K562 (cell line): ENCODE measurements around the gene CLPSL2. TPM values are rescaled to one million over a fixed set of nuclear protein-coding genes. Genes with fewer than 3 reads are reported as not detected.

Source experiments
- CBX3 ChIP-seq, 2 experiments: IDR thresholded peaks; 1 replicate in 1 of 2; 2 replicates in 1 of 2; pipeline ENCODE4 v1.6.1; 2012; ENCODE audit warnings: inconsistent platforms in 2 of 2, low read length in 2 of 2, borderline replicate concordance in 1 of 2, control low read depth in 1 of 2
- GABPA ChIP-seq: fragments of 200-800 bp; sonication (Bioruptor generic); conservative IDR thresholded peaks from 2 replicates; pipeline ENCODE4 v1.6.1; 2016; ENCODE audit warnings: low read depth, missing genetic modification characterization, missing compliant biosample characterization
- ILF3 ChIP-seq: fragments of 450-650 bp; IDR thresholded peaks from 2 replicates; pipeline ENCODE4 v1.6.1; 2018; ENCODE audit warnings: antibody characterized with exemption, mild to moderate bottlenecking, moderate library complexity, borderline replicate concordance
- LARP7 ChIP-seq: fragments of 450-650 bp; IDR thresholded peaks from 2 replicates; pipeline ENCODE4 v1.6.1; 2016
- NFXL1 ChIP-seq: fragments of 450-650 bp; formaldehyde crosslinking; IDR thresholded peaks from 2 replicates; pipeline ENCODE4 v1.4.0; 2021; ENCODE audit warnings: mild to moderate bottlenecking
- RBM14 ChIP-seq: fragments of 200-400 bp; formaldehyde crosslinking; IDR thresholded peaks from 2 replicates; pipeline ENCODE4 v1.6.1; 2018; ENCODE audit warnings: low read depth, mild to moderate bottlenecking, low read length, moderate library complexity, borderline replicate concordance; ENCODE audit not compliant: insufficient read depth
- TRIM28 ChIP-seq: fragments of 450-650 bp; IDR thresholded peaks from 2 replicates; pipeline ENCODE4 v1.6.1; 2017
- ZNF175 ChIP-seq: fragments of 200-800 bp; sonication (Bioruptor generic); IDR thresholded peaks from 2 replicates; pipeline ENCODE4 v1.6.1; 2016; ENCODE audit warnings: low read depth, mild to moderate bottlenecking, missing genetic modification characterization, missing compliant biosample characterization
- ZNF589 ChIP-seq: fragments of 200-800 bp; sonication (Bioruptor generic); IDR thresholded peaks from 2 replicates; pipeline ENCODE4 v1.6.1; 2016; ENCODE audit warnings: low read depth, missing genetic modification characterization, missing compliant biosample characterization
- ZNF778 ChIP-seq: fragments of 450-650 bp; formaldehyde crosslinking; IDR thresholded peaks from 2 replicates; pipeline ENCODE4 v1.4.0; 2020; ENCODE audit warnings: mild to moderate bottlenecking, moderate library complexity
- ZNF785 ChIP-seq: fragments of 250-450 bp; sonication (Bioruptor Pico); IDR thresholded peaks from 2 replicates; pipeline ENCODE4 v1.4.0; 2020; ENCODE audit warnings: mild to moderate bottlenecking
- polyA plus RNA-seq, 8 experiments: library from polyadenylated mRNA; depleted of rRNA in 4 of 8; stranded (reverse) in 5 of 8; unstranded in 3 of 8; fragments of >200 nt; fragmentation: Nextera tagmentation in 2 of 8; fragmentation: Illumina TruSeq in 1 of 8; extraction: Ambion mirVana in 2 of 8; extraction: Trizol in 1 of 8; gene quantifications; 2 replicates each; pipeline versions ENCODE4 v1.2.1 to v1.2.3, GENCODE V29; 2011 to 2014; ENCODE audit warnings: inconsistent platforms in 1 of 8, missing spikeins in 1 of 8
- total RNA-seq, 7 experiments: library from RNA; depleted of rRNA in 6 of 7; stranded (reverse); fragments of >200 nt in 6 of 7; fragmentation: Illumina TruSeq in 2 of 7; extraction: Trizol in 2 of 7; gene quantifications; 2 replicates each; pipeline versions ENCODE4 v1.2.1 to v1.2.3, GENCODE V29; 2011 to 2021; ENCODE audit warnings: low replicate concordance in 1 of 7
- TF ChIP-seq, protein P1 (sequence below): sonication (generic); formaldehyde crosslinking; IDR thresholded peaks from 2 replicates; pipeline ENCODE4 v1.8.1; 2023; ENCODE audit warnings: missing genetic modification reagents, mild to moderate bottlenecking, borderline replicate concordance
- TF ChIP-seq, protein P2 (sequence below): fragments of 250-450 bp; sonication (Bioruptor Pico); IDR thresholded peaks from 2 replicates; pipeline ENCODE4 v1.5.1; 2021; ENCODE audit warnings: mild to moderate bottlenecking
- TF ChIP-seq, protein P3 (sequence below): fragments of 450-650 bp; IDR thresholded peaks from 2 replicates; pipeline ENCODE4 v1.6.1; 2018; ENCODE audit warnings: mild to moderate bottlenecking, low read depth; ENCODE audit not compliant: partially characterized antibody
- TF ChIP-seq, protein P4 (sequence below): fragments of 250-450 bp; sonication (Bioruptor Pico); IDR thresholded peaks from 2 replicates; pipeline ENCODE4 v1.8.0; 2021; ENCODE audit warnings: mild to moderate bottlenecking, moderate library complexity
- TF ChIP-seq, protein P5 (sequence below): sonication (generic); formaldehyde crosslinking; IDR thresholded peaks from 2 replicates; pipeline ENCODE4 v1.8.0; 2022; ENCODE audit warnings: mild to moderate bottlenecking, missing genetic modification reagents

Gene CLPSL2
- total and polyA plus RNA-seq, 9 of the 15 experiments (the other 6 are each of a cell fraction or from before 2014, with no cell fraction given): not detected

DNA sequence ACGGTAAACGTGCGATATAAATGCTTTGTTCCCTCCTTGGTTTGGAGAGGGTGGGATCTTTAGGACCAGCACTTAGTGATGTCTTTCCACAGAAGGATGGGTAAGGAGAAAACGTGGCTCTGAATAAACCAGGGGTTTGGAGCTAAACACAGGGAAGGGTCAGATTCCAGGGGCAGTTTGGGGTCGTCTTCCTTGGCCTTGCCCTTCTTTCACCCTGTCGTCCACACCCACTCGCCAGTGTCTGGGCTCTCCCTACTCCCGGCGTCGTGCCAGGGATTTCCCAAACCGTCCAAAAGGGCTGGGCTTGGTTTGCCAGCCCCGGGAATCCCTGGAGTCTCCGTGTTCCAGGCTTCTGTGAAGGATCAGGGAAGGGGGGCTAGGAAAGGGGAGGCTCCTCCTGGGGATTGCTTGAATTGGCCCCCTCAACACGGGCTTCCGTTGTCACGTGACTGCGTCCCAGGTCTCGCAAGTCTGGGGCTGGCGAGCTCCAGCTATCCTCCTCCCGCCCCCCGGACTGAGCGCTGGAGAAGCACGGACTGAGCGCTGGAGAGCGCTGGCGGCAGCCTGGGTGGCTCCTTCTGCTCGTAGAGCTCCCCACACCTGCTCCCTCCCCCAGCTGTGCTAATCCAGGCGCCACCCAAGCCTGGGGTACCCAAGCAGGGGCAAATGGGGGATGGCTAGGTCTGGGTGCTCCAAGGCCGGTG lies 49.0 kb upstream of the CLPSL2 start (continued):
- TF ChIP-seq, protein P1, sequence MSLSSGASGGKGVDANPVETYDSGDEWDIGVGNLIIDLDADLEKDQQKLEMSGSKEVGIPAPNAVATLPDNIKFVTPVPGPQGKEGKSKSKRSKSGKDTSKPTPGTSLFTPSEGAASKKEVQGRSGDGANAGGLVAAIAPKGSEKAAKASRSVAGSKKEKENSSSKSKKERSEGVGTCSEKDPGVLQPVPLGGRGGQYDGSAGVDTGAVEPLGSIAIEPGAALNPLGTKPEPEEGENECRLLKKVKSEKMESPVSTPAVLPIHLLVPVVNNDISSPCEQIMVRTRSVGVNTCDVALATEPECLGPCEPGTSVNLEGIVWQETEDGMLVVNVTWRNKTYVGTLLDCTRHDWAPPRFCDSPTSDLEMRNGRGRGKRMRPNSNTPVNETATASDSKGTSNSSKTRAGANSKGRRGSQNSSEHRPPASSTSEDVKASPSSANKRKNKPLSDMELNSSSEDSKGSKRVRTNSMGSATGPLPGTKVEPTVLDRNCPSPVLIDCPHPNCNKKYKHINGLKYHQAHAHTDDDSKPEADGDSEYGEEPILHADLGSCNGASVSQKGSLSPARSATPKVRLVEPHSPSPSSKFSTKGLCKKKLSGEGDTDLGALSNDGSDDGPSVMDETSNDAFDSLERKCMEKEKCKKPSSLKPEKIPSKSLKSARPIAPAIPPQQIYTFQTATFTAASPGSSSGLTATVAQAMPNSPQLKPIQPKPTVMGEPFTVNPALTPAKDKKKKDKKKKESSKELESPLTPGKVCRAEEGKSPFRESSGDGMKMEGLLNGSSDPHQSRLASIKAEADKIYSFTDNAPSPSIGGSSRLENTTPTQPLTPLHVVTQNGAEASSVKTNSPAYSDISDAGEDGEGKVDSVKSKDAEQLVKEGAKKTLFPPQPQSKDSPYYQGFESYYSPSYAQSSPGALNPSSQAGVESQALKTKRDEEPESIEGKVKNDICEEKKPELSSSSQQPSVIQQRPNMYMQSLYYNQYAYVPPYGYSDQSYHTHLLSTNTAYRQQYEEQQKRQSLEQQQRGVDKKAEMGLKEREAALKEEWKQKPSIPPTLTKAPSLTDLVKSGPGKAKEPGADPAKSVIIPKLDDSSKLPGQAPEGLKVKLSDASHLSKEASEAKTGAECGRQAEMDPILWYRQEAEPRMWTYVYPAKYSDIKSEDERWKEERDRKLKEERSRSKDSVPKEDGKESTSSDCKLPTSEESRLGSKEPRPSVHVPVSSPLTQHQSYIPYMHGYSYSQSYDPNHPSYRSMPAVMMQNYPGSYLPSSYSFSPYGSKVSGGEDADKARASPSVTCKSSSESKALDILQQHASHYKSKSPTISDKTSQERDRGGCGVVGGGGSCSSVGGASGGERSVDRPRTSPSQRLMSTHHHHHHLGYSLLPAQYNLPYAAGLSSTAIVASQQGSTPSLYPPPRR (CRISPR knock-in tag): no peak
- TF ChIP-seq NFXL1 (CRISPR knock-in tag): no peak
- TF ChIP-seq GABPA (tag): no peak
- TF ChIP-seq, protein P2, sequence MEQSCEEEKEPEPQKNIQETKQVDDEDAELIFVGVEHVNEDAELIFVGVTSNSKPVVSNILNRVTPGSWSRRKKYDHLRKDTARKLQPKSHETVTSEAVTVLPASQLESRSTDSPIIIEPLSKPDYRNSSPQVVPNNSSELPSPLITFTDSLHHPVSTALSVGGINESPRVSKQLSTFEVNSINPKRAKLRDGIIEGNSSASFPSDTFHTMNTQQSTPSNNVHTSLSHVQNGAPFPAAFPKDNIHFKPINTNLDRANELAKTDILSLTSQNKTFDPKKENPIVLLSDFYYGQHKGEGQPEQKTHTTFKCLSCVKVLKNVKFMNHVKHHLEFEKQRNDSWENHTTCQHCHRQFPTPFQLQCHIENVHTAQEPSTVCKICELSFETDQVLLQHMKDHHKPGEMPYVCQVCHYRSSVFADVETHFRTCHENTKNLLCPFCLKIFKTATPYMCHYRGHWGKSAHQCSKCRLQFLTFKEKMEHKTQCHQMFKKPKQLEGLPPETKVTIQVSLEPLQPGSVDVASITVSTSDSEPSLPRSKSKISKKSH (CRISPR knock-in tag): no peak
- no peak for TF ChIP-seq TRIM28
- TF ChIP-seq ZNF589 (CRISPR knock-in tag): 0 out of 2 replicates have a peak, but pooled peaks have one; percentile 54
- TF ChIP-seq, protein P3, sequence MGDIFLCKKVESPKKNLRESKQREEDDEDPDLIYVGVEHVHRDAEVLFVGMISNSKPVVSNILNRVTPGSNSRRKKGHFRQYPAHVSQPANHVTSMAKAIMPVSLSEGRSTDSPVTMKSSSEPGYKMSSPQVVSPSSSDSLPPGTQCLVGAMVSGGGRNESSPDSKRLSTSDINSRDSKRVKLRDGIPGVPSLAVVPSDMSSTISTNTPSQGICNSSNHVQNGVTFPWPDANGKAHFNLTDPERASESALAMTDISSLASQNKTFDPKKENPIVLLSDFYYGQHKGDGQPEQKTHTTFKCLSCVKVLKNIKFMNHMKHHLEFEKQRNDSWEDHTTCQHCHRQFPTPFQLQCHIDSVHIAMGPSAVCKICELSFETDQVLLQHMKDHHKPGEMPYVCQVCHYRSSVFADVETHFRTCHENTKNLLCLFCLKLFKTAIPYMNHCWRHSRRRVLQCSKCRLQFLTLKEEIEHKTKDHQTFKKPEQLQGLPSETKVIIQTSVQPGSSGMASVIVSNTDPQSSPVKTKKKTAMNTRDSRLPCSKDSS: no peak
- TF ChIP-seq ZNF175 (CRISPR knock-in tag): no peak; the same call in 1 of the 2 replicates
- TF ChIP-seq, protein P4, sequence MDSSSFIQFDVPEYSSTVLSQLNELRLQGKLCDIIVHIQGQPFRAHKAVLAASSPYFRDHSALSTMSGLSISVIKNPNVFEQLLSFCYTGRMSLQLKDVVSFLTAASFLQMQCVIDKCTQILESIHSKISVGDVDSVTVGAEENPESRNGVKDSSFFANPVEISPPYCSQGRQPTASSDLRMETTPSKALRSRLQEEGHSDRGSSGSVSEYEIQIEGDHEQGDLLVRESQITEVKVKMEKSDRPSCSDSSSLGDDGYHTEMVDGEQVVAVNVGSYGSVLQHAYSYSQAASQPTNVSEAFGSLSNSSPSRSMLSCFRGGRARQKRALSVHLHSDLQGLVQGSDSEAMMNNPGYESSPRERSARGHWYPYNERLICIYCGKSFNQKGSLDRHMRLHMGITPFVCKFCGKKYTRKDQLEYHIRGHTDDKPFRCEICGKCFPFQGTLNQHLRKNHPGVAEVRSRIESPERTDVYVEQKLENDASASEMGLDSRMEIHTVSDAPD (CRISPR knock-in tag): no peak
- TF ChIP-seq RBM14: no peak
- no peak for TF ChIP-seq ZNF785 (CRISPR knock-in tag)
- no peak for TF ChIP-seq ZNF778 (CRISPR knock-in tag)
- no peak for TF ChIP-seq ILF3
- TF ChIP-seq, protein P5, sequence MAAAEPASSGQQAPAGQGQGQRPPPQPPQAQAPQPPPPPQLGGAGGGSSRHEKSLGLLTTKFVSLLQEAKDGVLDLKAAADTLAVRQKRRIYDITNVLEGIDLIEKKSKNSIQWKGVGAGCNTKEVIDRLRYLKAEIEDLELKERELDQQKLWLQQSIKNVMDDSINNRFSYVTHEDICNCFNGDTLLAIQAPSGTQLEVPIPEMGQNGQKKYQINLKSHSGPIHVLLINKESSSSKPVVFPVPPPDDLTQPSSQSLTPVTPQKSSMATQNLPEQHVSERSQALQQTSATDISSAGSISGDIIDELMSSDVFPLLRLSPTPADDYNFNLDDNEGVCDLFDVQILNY (CRISPR knock-in tag): no peak
- TF ChIP-seq LARP7: no peak
- no peak for TF ChIP-seq CBX3 (IDR thresholded peaks at IDR 0.05; ENCODE audit: borderline replicate concordance in 1 of 2, low read length in 2 of 2)
